Pulmonary artery endothelial cell (primary cell): ENCODE measurements around the gene SIK3. TPM values are rescaled to one million over a fixed set of nuclear protein-coding genes. Genes with fewer than 3 reads are reported as not detected.

Experiments
- DNase-seq: peaks from one replicate; pipeline ENCODE4 v3.0.0-alpha.2; 2011; ENCODE audit warnings: low read depth, low spot score
- total RNA-seq: library from RNA; depleted of rRNA; stranded (reverse); fragments of >200 nt; gene quantifications from 2 replicates; pipeline ENCODE4 v1.2.3, GENCODE V29; 2014

SIK3 gene
- total RNA-seq, 1 donor from 2014 or later: 7.2 TPM

DNA sequence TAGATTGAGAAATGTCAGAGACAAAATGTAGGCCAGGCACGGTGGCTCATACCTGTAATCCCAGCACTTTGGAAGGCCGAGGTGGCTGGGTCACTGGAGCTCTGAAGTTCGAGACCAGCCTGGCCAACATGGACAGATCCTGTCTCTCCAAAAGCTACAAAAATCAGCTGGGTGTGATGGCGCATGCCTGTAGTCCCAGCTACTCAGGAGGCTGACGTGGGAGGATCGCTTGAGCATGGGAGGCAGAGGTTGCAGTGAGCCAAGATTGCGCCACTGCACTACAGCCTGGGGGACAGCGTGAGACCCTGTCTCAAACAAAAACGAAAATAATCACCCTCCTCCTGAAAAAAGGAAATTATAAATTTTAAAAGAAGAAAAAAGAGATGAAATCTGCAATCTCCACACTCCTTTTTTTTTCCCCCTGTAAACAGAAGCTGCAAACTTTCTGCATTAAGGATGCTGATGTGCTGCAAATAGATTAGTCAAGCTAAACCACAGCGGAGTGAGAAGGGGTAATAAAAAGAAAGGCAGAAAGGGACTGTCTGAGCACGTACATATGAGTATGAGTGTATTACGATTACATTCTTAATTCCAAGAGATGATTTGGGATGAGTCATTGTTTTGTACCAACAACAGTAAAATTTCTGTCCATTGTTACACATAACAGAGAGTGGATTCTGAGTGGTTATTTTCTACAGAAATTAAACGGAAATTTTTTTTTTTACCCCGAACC is 87.3 kb downstream of the SIK3 start:
- no peak for DNase-seq

DNA sequence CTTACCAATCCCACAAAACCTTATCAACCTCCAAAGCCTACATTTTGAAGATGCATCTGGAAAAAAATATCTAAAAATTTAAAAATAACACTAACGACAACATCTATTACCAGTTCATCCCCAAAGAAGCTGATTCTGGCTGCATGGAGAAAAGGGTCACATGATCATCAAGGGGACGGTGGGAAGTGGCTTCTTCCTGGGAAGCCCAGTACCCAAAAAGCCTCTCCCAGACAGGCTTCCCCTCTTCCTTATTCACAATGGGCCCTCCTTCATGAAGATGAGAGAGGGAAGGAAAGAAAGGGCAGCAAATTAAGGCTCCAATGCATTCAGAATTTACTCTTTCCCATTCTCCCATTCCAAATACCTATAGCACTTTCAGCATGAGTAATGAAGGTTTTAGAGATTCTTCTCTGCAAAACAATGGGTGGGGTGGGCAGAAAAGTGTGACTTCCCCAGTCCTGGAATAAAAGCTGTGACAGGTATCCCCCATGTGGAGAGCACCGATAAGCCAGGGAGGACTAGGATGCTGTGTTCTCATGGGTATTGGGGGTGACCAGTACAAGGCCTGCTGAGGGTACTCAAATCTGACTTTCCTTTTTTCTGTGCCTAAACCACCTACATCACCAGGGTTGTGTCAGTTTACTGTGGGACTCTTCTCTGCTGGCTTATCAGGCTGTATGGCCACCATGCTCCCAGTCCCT is 88.2 kb downstream of the SIK3 start:
- DNase-seq: no peak

DNA sequence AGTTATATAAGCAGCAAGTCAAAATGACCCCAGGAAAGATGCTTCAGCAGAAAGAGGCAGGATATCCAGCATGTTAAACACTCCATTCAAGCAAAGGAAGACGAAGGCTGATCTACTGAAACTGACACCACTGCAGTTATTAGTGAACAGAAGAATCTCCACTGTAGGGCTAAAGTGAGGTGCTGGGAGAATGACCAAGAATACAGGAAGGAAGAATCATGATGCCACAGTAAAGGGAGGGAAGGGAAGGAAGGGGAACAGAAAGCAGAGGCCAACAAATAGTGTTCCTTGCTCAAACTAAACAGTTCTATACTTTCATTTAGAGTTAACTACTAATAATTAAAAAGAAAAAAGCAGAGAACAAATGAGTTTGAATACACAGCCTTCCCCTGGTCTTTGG is 92.5 kb downstream of the SIK3 start:
- no peak for DNase-seq

DNA sequence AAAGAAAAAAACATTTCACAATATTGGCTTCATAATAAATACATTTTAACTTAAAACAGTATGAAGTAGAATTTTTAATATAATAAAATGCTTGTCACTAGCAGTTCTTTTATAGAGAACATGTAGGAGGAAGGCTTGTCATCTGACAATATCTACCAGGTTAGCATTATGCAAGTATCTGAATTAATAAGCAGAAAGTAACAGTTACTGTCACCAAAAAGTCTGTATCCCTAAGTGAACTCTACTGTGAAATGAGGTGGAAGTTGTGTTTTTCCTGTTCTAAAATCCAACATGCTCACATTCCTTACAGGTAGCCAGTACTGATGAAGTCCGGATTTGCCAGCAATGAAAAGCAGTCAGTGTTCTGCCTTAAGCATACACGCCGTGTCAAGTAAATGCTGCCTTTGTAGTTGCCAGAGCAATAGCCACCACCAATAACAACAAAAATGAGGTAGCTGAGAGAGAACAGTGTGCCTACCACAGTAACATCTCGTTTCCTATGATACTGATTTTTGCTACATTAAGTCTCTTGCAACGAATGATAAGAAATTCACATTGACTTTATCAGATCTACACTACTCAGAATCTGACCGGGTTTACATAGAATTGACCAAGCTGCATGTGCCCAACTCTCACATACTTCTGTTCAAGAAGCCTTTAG is 95.5 kb downstream of the SIK3 start:
- no peak for DNase-seq

DNA sequence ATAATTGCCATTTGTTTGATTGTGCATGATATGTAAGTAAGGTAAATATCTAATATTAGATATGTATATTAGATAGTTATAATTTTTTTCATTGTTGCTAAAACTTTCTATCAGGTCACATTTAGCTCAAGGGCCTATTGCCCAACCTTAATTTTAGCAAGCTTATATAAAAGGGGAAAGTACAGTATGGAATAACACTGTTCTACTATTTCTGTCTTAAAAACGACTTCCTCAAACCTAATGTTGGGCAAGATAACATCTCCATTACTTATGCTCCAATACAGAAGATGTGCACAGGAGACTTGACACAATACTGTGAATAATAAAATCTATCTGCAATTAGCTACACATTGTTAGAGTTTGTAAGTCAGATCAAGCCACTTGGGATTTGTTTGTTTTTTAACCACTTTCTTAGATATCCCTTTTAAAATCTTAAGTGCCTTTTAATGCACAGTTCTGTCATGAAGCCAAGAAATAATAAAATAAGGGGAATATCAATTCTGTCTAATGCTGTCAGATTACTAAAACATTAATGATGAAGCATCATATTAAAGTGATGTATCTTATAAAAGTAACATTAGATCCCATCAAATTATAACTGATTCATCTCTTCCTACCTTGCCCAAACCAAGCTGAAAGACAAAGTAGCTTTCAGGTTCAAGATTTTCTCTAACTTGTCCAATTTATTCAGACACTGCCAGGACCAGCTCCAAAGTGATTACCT is 98.1 kb downstream of the SIK3 start:
- DNase-seq: no peak

DNA sequence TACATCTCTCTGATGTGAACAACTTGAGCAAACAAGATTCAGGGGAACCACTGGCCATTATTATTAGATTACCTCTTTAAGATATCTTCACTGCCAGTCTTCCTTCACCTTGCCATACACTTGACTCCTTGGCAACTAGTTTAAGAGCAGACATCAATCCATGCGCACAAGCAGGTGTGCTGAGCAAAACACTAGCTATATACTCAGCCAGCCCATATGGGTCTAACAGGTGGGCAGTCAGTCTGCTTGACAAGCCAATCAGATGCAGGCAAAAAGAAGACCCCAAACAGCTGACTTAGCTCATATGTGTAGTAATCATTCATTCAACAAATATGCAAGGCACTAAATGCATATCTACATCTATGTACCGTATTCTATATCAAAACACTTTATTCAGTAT is 101.2 kb downstream of the SIK3 start:
- DNase-seq: no peak

DNA sequence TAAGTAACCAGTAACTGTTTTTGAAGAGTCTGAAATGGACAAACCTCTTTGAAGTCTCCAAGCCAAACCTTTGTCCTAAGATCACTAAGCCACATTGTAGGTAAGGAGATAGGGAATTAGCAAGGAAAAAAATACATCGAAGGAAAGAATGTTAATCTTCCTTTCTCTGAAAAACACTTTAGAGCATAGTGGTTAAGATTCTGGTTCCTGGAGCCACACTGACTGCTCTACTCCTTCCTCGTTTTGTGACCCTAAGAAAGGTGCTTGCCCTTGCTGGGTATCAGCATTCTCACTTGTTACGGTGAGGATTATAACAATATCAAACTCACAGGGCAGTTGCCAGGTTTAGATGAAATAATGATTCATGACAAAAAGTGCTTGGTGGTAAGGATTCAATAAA is 104.0 kb downstream of the SIK3 start:
- DNase-seq: no peak

DNA sequence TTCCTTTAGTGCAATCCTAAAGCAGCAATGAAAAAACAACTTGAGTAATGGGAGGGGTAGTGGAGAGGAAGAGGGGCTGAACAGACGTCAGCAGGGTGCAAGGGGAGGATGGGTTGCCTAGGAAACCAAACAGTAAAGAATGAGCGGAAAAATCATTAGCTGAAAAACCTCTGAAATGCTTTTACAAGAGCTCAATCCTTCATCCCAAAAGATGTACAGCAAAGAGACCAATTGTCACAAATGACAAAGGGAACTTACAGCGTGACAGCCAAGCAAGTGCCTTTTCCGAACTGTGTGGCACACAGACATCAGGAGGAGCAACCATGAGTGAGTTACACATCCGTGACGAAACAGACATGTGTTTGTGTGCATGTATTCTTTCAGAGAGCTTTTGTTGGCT is 104.6 kb downstream of the SIK3 start:
- no peak for DNase-seq

DNA sequence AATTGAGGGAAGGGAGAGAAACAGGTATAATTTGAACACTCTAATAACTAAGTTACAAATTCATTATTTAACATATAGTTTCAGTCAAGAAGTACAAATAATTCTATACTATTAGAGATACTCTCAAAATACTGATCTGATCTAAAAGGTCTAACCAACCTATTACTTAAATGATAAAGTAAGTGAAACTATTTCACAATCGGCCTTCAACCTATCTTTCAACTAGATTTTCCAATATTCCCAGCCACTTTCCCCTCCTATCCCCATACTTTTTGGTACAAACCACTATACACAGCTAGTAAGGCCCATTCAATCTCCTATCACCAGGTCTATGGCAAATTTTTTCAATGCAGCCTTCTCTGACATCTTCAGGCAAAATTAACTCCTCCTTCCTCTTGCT is 106.7 kb downstream of the SIK3 start:
- no peak for DNase-seq

DNA sequence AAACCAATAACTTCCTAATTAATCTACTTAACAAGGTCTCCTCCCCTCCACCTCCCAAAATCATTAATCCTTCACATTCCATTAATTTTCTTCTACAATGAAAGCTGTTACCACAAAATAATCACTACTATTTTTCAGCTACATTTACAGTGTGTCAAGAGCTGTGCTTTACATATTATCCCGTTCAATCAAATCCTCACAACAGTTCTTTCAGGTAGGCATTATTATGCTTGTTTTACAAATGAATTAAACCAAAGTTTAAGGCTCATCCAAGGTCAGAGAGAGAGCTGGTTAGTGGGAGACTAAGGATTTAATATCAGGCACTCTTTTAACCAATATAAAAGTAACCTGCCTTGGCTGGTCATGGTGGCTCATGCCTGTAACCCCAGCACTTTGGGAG is 107.4 kb downstream of the SIK3 start:
- DNase-seq: no peak

DNA sequence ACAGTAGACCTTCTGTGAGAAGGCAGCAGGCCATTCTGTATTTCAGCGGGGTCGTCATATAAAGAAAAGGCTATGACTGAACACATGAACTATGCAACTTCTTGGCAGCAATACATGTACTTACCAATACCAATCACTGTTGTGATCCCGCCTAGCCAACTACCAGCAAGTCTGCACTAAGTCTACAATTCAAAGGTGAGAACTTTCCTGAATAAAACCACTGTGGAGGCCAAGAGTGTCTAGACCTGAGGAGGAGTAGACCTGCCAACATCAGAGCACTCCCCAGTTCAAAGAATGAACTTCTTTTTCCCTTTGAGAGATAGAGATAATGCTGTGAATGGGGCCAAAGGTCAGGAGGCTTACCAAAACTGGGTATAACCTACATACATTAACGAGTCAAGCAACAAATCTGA is 108.2 kb downstream of the SIK3 start:
- DNase-seq: no peak

DNA sequence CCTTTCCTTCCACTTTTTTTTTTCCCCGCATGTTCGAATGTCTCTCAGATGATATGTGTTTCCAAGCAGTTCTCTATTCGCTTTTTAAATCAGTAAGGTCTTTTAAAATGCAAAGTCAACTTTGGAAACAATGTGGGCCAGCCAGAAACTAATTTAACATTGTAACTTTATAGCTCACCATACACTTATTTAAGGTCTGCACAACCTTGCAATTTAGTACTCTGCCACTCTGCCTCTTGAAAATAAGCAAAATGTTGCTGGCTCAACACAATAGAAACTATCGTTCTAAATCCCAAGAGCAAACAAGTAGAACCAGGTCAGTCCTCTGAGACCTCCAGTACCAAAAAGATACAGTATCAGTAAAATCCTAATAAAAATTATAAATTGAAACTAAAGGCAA is 109.0 kb downstream of the SIK3 start:
- DNase-seq: no peak

DNA sequence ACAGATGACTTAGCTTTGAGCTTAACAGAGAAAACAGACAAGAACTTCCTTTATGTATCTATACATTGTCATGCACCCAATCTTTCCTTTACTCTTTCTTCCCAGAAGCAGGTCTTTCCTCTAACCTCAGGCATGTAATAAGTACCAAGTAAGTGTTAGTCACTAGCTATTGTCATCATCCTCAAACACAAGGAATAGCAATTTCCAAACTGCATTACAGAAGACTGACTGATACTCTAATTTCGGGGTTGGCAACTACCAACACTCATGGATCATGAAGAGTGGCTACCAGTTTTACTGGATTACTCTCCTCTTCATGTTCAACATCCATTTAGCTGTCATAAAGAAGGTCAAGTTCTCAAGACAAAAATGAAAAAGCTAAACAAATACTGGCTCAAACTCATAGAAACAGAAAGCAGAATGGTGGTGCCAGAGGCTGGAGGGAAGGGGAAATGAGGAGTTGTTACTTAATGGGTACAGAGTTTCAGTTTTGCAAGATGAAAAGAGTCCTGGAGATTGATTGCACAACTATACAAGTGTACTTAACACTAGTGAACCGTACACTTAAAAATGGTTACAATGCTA is 111.6 kb downstream of the SIK3 start:
- DNase-seq: no peak

DNA sequence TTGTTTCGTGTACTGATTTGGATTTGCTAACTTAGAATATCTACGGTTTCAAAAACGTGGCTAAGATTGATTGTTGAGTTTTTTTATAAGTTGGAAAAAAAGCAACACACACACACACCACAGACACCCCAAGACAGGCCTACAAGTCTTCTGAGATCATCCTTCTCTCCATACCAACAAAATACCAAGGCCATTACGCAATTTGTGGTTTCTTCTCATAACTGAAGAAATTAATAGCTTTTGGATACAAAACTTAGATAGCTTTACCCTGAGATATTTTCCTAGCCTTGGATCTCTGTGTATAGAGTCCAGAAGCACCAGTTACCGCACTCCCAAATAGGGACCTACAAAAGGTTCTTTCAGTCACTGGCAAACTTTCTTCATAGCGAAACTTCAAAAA is 113.6 kb downstream of the SIK3 start:
- DNase-seq: no peak

DNA sequence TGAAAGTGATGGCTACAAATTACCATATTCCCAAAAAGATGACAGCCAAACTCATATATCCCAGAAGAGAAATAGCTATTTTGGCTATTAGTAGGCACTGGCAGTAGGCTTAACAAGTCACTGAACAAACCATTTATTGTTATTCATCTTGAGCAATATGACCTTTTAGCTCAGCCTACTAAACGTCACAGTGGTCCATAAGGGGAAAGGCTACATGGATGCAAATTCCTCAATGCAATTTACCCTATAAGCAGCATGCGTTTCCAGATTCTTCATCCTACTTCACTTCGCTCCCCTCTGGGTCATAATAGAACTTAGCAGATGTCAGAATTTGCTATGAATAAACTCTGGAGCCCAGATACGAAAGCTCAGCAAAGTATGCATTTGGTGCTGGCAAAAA is 114.0 kb downstream of the SIK3 start:
- no peak for DNase-seq

DNA sequence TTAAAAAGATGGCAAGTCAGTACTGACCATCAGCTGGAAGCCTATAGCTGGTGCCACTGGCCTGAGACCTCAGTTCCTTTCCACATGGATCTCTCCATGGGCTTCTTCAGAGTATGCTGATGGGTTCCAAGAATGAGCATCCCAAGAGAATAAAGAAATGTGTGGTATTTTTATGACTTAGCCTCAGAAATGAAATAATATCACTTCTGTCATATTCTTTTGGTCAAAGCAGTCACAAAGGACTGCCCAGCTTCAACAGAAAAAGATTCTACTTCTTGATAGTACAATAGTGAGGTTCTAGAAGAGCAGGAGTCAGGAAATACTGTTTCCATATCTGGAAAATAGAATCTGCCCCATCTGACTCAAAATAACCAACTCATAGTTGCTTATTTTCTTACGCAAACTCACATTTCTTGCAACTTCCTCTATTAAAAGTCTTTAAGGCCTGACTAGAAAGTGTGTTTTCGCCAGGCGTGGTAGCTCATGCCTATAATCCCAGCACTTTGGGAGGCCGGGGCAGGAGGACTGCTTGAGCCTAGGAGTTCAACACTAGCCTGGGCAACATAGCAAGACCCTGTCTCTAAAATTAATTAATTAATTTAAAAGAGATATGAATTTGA is 116.9 kb downstream of the SIK3 start:
- no peak for DNase-seq

DNA sequence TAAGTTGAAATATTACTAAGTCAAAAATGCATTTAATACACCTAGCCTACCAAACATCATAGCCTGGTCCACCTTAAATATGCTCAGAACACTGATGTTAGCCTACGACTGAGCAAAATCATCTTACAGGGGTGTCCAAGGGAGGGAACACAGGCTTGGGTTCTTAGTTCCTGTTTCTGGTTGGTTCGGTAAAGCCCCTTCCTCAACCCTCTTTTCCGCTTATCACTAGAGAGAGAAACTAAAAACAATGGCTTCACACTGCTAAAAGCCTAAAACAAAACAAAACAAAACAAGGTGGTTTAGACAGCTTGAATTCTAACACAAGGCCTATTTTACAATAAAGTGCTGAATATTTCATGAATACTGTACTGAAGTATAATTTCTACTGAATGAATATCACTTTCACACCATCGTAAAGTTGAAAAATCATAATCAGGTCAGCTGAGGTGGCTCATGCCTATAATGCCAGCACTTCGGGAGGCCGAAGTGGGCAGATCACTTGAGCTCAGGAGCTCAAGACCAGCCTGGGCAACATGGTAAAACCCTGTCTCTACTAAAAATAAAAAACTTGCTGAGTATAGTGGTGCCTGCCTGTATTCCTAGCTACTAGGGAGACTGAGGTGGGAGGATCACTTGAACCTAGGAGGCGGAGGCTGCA is 118.0 kb downstream of the SIK3 start:
- DNase-seq: no peak

DNA sequence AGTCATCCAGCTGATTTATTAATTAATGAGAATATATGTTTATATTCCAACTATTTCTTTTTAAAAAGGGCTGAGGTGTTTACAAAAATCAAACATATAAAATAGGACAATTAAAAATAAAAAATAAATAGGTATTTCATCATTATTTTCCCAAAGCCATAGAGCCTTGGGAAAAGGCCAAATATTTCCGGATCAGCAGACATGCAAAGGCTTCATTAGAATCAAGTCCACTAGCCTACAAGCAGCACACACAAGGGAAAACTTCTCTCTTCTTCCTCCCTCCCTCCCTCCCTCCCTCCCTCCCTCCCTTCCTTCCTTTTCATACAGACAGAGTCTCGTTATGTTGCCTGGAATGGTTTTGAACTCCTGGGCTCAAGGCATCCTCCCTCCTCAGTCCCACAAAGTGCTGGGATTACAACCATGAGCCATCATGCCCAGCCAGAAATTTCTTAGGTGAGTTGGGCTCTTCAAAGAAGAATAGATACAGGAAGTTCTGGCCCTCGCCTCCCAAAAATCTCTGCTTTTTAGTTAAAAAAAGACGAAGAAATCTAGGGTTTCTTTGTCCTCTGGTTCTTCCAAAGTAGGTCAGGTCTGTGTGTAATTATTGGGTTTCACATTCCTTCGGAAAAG is 121.2 kb downstream of the SIK3 start:
- DNase-seq: no peak

DNA sequence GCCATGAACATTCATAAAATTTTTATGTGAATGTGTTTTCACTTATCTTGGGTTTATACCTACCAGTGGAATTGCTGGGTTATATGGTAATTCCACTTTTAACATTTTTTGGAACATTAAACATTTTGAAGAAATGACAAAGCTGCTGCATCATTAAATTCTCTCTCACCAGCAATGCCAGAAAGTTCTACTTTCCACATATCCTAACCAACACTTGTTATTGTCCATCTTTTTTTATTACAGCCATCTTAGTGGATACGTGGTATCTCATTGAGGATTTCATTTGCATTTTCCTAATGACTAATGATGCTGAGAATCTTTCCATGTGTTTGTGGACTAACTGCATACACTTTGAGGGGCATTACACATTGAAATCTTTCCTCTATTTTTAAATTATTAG is 122.6 kb downstream of the SIK3 start:
- DNase-seq: no peak

DNA sequence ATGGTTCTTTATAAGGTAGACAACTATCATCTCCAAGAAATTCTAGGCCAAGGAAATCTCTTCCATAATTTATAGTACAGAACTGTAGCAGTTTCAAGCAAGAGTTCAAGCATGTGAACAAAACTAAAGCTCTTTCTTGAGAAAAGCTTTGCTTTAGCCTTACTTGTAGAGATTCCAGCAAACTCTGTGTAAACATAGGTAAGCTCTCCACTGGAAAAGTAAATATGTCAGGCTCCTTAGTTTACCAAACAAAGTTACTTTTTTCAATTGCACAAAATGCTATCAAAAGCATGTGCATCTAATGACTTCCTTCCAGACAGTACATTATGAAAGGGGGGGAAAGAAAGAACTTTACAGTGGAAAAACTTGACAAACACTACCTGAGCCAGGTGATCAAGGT is 125.0 kb downstream of the SIK3 start:
- DNase-seq: no peak
